HUES48 (cell line): ENCODE data around the gene GRM3.

Experiments used
- H3K27ac ChIP-seq: one replicate; pipeline ENCODE4 v1.7.0; 2013; ENCODE audit warnings: low read depth, low read length, inconsistent platforms
- H3K27me3 ChIP-seq: 2 replicates; pipeline ENCODE4 v1.6.1; 2013; ENCODE audit warnings: mild to moderate bottlenecking, low read length; ENCODE audit not compliant: control insufficient read depth, insufficient read depth
- H3K36me3 ChIP-seq: 2 replicates; pipeline ENCODE4 v1.6.1; 2013; ENCODE audit warnings: low read length; ENCODE audit not compliant: control insufficient read depth, insufficient read depth
- H3K4me1 ChIP-seq: 2 replicates; pipeline ENCODE4 v1.6.1; 2013; ENCODE audit warnings: mild to moderate bottlenecking, low read length; ENCODE audit not compliant: control insufficient read depth, insufficient read depth
- H3K4me3 ChIP-seq: 2 replicates; pipeline ENCODE4 v1.5.1; 2013; ENCODE audit warnings: mild to moderate bottlenecking, low read depth, low read length
- H3K9ac ChIP-seq: 2 replicates; pipeline ENCODE4 v1.6.1; 2013; ENCODE audit warnings: mild to moderate bottlenecking, low read depth, low read length, moderate library complexity
- H3K9me3 ChIP-seq: 2 replicates; pipeline ENCODE4 v1.6.1; 2013; ENCODE audit warnings: low read length; ENCODE audit not compliant: control insufficient read depth, insufficient read depth

Gene GRM3

DNA sequence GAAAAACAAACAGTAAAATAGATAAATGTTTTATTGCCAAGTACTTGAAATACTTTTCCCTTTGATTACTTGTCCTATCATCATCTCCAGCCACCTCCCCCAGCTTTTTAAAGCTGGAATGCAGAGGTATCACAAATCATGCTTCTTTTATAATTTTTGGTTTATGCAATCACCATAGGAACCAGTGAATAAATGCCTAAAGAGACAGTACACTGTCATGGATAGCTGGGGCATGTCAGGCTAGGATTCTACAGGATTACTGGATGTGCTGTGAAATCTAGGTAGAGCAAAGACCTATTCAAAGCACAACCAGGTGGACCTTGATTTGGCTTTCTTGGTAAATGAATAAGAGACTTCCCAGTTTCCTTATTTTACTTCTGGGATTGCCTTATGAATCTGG is 257.2 kb downstream of the GRM3 start:
- H3K27ac ChIP-seq: no peak overlapping the region
- no peaks in the 10 kb centered on the region for H3K9me3 ChIP-seq
- no peak overlapping the region for H3K4me3 ChIP-seq
- H3K4me1 ChIP-seq: no peaks in the 10 kb centered on the region
- peaks cover 48% of the 10 kb centered on the region for H3K36me3 ChIP-seq
- no peak overlapping the region for H3K9ac ChIP-seq
- H3K27me3 ChIP-seq: no peaks in the 10 kb centered on the region

DNA sequence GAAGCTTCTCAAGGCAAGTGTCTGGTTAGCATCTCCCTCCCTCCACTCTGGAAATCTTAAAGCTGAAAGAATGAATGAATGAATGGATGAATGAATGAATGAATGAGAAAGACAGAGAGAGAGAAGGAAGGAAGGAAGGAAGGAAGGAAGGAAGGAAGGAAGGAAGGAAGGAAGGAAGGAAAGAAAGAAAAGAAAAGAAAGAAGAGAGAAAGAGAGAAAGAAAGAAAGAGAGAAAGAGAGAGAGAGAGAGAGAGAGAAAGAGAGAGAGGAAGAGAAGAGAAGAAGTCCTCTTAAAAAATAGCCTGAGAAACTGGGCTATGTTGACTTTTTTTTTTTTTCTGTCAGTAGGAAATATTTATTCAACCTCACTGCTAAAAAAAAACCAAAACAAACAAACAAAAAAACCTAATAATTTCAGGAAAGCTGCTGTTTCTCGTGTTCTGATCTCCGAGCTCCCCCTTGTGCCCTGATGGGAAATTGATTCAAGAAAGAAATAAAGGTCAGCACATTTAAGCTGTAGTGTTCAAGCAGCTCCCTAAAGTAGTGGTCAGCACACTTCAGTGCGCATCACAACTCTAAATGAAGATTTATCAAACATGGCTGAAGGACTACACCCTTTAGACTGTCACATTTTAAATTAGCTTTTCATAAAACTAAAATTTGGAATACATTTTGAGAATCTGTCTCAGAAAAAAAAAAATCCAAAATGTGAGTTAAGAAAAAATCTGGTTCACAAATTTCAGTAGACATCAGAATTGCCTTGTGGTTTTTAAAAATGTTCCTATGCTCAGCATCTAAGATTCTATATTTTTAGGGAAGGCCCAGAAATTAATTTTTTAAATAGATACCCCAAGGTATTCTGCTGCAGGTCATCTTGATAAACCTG is 261.5 kb downstream of the GRM3 start:
- Histone ChIP-seq H3K9ac (no peak overlapping the region), H3K4me3 (no peak overlapping the region), H3K36me3 (peaks cover 49% of the 10 kb centered on the region), H3K27ac (no peak overlapping the region), H3K27me3 (no peaks in the 10 kb centered on the region), H3K4me1 (no peaks in the 10 kb centered on the region), H3K9me3 (no peaks in the 10 kb centered on the region)

DNA sequence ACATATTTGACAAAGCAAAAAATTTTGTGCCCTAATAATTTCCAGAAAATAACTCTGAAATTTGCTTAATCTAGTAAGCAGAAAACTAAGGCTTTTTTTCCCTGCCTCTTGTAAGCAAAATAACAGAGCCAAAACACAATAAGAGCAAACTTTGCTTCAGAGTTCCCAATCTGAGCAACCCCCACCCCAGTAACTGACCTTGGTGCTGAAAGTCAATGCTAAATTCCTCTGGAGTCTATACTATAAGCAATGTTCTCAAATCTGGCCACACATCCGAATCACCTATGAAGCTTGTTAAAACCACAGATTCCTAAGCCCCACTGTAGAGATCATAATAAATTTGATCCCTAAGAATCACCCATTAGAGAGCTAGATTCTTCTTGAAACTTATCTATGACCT is 265.2 kb downstream of the GRM3 start:
- Histone ChIP-seq H3K27me3 (no peaks in the 10 kb centered on the region), H3K4me3 (no peak overlapping the region), H3K4me1 (no peaks in the 10 kb centered on the region), H3K36me3 (peaks cover 65% of the 10 kb centered on the region), H3K9ac (no peak overlapping the region), H3K27ac (no peak overlapping the region), H3K9me3 (no peaks in the 10 kb centered on the region)

DNA sequence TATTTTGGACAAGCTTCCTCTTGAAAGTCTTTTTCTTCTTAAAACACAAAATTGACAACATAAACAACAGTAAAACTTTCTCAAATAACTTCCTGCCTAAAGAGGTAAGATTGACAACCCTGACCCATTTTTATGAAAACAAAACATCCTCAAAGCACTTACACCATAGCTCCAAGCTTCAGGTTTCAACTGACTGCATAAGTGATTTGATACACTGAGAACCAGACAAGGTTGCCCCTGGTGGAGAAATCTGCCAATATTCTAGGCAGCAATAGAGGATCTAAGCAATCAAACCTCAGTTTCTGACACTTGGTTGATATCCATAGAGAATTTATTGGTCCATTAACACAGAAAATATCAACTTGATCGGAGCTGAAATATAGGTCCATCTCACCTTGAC is 267.9 kb downstream of the GRM3 start:
- Histone ChIP-seq H3K27me3 (no peaks in the 10 kb centered on the region), H3K4me3 (no peak overlapping the region), H3K9me3 (no peaks in the 10 kb centered on the region), H3K9ac (no peak overlapping the region), H3K4me1 (no peaks in the 10 kb centered on the region), H3K27ac (no peak overlapping the region), H3K36me3 (peaks cover 59% of the 10 kb centered on the region)

DNA sequence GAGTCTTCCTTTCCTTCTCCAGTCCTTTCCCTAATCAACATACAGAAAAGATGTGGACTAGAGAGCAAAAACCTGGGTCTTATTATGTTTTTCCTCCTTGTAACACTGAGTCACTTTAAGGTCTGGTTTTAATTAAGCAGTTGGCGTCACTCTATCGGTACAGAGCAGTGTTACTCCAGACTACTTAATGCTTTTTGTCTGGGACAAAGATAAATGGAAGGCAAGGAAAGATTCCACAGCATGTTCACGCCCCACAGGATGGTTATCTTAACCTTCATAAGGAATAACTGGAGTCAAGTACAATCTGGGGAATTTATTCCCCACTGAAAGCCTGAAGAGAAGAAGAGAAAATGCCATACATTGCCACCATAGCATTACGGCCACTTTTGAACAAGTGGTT is 270.0 kb downstream of the GRM3 start:
- Histone ChIP-seq H3K27ac (no peak overlapping the region), H3K9me3 (no peaks in the 10 kb centered on the region), H3K27me3 (peaks cover 2% of the 10 kb centered on the region; the same call in 1 of the 2 replicates), H3K36me3 (peaks cover 46% of the 10 kb centered on the region), H3K9ac (no peak overlapping the region), H3K4me1 (peaks cover 13% of the 10 kb centered on the region), H3K4me3 (no peak overlapping the region)
